NCI-H82 (cell line): ENCODE results near the gene FSTL4.

Experiments
- DNase-seq: peaks from one replicate; lab custom pipeline; 2025; lab: John Stamatoyannopoulos, UW

The FSTL4 gene

DNA sequence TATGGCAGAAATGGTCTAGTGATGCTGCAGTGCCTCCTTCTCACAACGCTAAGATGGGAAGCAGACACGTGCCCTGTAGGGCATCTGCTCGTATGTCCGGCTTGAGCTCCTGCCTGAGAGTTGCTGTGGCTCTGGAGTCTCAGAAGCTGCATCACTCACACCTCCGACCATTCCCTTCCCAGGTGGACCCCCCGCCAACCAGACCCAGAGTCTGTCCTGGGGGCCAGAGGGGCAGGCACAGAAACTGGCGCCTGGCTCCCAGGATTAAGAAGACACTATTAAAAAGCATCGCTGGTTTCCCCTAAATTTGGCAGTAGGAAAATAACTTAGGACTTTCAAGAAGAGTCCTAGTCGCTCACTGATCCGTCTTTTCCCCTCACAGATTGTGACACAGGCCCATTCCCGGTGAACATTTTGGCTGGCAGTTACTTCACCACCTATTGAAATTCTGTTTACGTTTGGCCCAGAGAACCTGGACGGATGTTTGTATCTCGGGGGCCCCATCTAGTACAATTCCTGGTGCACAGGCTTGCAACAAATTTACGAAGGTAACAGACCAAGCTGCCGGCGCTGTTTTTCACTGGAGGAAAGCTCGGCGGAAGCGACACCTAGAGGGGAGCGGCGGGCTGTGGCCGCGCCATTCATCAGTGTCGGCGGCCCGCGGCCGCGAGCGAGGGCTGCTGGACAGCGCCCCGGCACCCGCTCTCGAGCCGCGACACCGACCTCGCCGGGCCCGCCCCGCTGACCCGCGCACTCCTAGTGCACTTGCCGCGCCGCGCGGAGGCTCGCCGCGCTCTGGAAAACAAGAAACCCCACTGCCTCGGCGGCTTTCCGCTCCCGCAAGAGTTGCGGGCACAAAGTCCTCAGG lies 1.6 kb downstream of the FSTL4 start:
- DNase-seq = no peak

DNA sequence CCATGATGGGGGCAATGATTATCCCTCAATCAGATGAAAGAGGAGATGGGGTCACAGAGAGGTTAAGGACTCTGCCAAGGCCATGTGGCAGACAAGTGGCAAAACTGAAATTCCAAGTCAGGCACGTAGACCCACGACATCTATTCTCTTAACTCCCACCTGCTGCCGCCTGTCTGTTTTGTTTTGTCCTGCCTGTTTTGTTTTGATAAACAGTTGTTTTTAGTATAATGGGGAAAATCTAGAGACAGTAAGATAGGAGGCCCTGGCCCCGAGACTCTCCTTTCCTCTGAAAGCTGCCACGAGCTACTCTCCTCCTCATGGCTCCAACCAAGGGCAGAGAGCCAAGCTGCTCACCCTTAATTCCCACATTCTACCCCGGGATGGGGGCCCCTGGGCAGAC lies 4.9 kb downstream of the FSTL4 start:
- peak; percentile 23 for DNase-seq

DNA sequence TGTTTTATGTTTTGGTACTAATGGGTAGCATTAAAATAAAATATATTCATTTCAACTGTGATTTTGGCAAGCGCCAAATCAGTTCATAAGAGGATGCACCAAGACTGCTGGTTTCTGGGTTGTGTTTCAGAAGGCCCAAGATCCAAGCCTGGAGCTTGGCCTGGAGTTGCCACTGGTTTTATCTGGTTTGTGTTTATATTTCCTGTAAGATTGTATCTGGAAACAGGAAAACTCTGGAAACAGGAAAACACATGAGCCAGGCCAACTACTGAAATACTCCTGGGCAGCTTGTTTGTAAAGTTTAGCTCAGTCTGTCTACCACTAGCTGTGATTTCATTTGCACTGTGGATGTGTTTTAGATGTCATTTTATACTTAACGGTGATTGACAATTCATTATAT lies 5.5 kb downstream of the FSTL4 start:
- DNase-seq = no peak

DNA sequence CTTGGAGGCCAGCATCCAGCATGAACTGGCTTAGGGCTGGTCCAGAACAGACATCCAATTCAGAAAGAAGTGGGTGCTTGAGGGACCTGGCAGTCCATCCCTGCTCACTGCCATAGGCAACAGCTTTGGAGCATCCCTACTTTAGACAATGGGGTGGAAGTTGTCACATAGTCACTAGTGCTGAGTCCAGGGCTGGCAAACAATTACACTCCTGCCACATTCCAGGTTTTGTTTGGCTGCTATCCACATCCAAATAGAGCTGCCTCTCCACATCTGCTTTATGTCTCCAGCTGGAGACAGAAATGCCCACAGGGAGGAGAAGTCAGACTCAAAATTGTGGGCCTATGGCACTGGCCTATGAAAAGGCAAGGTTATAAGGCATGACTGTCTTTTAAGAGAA lies 7.0 kb downstream of the FSTL4 start:
- DNase-seq = no peak

DNA sequence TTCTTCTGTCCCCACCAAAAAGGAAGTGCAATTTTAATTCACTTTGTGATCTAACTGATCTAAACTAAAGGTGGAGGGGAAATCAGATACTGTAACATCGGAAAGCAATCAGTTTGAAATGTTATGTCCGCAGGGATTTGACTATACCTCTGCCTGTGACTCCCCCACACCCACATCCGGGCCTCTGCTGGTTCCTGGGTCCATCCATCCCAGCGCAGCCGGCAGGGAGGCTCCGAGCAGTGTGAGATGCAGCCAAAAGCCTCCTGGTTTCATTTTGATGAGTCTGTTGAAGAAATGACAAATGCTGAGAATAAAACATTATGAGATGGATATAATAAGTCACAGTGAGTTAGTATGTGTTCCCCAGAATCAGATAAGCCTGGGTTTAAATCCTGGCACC lies 8.6 kb downstream of the FSTL4 start:
- DNase-seq = no peak

DNA sequence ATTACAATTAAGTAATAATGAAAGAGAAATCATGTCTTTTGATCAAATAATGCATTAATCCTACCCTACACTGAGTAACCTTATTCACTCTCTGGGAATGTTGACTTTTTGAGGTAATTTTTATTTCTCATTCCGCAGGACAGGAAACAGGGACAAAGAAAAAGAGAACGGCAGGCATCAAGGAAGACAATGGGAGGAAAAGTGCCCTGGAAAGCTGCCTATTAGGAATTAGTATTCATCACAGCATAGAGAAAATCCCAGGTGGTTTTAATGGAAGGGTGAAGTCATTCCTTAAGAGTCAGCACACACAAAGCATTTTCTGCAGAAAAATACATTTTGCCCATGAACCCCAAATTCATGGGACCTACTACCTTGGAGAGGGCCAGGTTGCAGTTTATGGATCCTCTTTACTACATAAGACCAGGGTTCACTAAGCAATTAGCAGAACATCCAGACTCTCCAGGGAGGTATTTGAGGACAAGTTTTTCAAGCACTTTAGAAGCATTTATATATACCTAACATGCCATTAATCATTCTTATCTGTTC lies 9.4 kb downstream of the FSTL4 start:
- no peak for DNase-seq

DNA sequence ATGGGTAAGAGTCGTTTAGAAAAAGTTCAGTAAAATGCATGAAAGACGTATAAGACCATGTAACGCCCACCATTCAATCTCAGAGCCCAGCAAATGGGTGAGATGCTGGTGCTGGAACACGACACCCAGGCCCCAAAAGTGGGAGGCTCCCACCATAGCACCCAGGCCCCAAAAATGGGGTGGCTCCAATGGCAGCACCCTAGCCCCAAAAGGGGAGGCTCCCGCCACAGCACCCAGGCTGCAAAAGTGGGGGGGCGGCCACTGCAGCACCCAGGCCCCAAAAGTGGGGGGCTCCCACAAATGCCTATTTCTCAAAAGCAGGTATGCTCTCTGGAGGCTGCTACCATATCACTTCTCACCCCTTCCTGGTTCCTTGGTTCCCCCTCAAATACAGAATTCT lies 12.7 kb downstream of the FSTL4 start:
- DNase-seq = no peak

DNA sequence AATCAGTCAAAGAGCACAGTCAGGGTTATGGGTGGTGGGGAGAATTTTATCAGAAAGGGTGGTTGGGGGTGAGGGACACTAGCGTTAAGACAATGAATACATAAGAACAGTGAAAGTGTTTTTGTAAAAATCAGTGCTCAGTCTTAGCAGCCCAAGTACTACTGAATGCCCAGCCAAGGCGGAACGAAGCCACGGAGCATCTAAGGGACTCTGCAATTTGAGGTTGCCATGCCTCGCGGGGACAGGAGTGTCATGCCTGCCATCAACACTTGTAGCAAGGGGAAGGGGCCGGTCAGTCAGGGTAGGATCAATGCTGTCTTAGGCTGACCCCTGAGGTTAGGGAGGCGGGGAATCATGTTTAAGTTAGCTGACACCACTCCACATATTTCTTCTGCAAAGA lies 13.3 kb downstream of the FSTL4 start:
- no peak for DNase-seq

DNA sequence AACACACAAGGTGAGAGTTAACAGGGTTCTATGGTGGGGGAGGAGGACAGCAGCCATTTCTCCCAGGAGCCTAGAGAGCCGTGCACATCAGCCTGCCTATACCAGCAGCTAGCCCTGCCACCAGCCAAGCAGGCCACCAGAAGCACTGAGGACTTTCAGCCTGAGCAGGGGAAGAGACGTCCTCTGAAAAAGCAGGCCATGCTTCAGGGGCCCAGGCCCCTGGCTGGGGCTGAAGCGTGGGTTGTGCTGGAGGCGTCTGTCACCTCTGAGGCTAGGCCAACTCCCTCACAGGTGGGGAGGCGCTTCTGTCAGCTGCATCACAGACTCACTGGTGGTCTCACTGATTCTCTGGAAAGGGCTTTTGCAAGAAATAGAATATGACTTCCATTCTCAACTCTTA lies 16.3 kb downstream of the FSTL4 start:
- no peak for DNase-seq

DNA sequence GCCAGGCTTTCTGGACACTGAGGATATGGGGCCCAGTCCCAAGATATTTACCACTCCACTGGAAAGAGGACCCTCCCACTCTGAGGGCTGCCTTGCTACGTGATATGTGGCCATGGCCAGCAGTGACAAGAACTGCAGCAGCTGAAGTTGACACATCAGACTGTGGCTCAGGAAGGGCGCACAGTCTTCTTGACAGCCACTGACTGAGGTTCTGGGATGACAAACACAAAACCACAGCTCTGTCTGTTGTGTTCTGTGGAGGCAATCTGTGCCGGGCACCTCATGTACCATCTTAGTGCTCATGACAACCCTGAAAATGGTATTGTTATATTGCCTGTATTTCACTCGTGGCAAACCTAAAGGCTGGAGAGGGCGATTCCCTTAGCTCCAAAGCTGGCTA lies 16.9 kb downstream of the FSTL4 start:
- no peak for DNase-seq

DNA sequence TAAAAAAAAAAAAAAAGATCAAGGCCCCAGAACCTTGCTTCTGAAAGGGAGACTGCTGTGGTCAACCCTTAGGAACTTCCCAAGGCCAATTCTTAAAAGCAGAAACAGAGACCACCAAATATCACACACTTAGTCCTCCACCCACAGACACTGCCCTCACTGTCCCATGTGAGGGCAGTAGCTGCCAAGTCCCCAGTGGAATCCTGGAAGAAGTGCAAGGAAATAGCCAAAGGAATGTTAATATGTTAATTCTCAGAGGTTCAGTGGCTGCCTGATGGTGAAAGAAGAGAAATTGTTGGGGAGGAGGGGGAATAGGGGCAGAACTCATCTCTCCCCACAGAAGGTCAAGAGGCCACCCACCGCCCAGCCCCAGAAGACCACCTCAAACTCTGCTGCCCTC lies 23.1 kb downstream of the FSTL4 start:
- no peak for DNase-seq

DNA sequence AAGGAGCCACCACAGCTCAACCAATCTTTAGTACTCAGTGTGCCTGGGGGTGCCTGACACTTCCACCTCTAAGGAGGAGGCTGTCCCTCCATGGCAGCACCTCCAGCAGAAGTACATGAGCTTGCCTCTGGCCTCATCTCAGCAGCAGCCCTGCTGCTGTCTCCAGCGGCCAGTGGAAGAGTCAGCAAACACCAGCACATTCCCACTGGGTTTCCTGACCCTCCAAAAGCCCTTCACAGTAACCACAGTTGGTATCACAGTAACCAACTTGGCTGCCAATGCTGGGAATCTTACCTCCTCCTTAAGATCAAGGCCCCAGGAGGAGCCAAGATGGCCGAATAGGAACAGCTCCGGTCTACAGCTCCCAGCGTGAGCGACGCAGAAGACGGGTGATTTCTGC lies 29.4 kb downstream of the FSTL4 start:
- DNase-seq = no peak

DNA sequence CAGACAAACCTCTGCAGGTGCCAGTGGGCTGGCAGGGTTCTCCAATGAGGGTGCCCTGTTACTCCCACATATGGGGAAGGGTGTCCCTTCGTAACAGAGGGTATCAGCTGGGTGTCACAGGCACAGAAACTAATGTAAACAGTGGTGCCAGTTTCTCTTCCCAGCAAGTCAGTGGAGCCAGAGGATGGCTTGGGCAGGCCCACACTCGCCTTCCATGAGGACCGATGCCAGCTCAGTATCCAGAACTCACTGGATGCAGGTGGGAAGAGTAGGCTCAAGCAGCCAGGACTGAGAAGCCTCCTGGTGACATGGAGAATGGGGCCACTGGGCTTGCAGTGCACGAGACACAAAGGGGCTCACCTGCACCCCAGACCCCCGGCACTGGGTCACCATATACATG lies 30.4 kb downstream of the FSTL4 start:
- DNase-seq = no peak

DNA sequence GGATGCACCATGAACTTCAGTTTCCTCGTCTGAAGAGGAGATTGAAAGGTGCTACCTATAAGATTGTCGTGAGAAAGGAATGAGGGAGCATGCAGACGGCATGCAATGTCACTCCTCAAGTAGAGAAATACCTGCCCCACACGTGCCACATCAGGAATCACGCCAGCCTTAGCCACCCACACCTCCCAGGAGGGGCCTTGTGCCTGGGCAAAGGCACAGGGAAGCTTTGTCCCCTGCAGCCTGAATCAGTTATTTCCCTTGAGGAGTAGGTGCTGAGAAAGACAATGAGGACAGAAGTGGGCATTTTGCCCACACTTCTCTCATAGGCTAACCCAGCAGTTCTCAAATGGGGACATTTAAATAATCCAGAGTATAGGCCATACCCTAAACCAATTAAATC lies 31.0 kb downstream of the FSTL4 start:
- DNase-seq = no peak

DNA sequence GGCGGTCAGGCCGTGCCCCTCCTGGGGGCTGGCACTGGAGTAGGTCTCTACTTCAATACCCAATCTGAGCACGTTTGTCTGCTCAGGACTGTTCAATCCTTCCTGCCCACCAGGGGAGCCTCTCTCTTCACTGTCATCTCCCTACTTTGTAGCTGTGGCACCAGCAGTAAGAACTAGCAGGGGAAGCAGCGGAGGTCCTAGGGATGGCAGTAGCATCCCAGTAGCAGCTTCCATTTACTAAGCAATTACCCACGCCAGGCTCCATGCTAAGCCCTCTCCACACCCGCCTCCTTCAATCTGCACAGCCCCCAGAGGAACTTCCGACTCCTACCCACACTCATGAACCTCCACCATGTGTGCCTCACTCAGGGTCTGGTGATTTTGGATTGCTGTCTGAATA lies 31.7 kb downstream of the FSTL4 start:
- no peak for DNase-seq

DNA sequence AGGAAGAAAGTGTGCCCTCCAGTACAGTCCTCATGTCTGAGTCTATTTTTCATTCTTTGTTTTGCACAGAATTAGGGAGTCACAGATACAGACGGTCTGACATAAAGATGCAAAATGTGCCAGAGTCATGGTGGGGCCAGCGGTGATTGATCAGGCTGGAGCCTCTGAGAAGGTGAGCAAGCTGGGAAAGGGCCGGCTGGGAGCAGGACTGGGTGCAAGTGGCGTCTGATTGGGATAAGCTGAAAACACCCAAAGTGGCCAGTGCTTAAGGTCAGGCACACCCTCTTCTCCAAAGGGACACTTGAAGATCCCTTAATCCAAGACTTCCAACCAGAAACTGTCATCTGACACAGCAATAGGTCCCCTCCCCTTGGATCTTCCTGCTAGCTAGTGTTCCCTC lies 32.6 kb downstream of the FSTL4 start:
- no peak for DNase-seq

DNA sequence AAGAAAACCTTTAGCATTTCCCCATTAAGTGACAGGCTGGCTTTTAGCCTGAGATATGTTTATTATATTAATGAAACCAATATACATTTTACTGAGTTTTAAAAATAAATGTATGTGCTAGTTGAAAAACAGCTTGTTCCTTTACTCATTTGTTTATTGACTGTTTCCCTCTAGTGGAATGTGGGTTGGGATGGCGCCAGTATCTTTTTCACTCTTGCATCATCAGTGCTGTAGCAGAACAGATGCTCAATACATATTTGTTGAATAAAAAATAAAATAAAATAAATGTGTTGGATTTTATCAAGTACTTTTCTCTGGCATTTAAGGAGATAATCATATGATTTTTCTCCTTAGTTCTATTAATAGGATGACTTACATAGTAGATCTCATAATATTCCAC lies 43.0 kb downstream of the FSTL4 start:
- no peak for DNase-seq

DNA sequence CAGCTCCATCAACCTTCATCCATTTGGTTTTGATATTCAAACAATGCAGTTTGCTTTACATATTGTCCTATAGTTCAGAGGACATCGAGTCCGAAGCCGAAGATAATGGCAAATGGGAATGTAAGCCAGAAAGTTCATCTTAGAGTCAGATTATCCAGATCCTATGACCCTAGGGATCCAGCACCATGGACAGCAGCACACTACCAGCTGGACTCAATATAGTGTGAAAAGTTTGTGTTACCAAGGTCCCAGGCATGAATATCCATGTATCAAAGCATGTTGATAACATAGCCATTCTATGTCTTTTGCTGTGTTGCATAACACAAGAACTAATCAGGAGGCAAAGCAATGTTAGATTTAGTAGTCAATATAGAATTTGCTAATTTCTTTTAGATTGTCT lies 46.3 kb downstream of the FSTL4 start:
- DNase-seq = no peak

DNA sequence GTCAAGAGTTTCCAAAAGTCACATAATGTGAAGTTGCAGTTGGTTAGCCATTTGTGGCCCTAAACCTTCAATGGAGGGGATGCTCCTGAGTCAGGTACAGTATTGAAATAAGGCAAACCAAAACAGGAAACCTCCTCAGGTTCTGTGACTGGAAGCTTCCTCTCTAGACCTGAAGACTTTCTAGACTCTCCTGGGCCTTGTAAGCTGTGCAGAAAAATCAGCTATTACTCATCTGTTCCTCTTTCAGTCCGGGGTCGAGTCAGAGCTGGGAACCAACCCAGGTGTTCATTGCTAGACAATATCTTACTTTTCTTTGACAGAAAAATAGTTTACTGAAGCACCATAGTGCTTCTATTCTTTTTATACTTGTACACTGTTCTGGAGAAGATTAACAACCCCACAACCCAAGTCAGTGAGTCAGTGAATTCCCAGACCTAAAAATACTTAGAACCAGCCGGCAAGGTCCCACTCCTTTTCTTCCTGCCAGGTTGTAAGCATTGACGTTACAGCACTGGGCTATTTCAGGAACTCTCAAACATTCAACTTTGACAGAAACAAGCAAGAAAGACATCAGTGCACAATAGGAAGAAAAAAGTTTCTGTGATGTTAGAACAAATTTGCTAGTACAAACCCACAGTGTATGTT lies 47.3 kb downstream of the FSTL4 start:
- no peak for DNase-seq

DNA sequence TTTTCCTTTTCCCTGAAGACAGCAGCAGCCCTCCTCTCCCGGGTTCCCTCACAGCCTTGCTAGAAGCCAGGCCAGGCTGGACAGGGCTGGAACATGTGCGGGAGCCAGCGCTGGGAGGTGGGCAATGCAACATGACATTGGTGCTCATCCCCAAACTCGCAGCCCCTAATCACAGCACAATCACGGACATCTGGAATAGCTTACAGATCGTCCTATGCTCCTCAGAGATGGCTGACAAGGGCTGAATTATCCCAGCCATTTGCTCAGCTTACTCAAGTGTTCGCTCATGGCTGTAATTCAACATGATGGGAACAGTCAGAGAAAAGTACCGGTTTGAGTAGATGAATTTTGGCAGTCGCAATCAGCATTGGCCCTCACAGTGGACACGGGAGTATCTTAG lies 49.8 kb downstream of the FSTL4 start:
- no peak for DNase-seq

DNA sequence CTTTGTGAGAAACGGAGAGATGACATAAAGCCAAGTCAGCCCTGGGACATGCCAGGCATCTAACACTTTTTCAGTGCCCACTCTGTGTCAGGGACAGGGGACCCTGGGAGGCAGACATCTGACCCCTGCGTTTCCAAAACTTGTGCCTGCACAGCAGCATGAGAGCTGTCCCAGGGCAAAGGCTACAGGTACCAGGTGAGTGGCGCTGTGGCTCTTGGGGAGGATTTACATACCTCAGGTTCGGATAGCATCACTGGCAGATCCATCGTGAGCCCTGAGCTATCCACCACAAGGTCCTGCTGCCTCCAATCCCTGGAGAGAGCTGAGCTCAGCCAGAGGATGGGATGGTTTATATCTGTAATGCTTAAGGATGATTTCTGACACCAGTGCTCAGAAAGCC lies 52.4 kb downstream of the FSTL4 start:
- DNase-seq = no peak

DNA sequence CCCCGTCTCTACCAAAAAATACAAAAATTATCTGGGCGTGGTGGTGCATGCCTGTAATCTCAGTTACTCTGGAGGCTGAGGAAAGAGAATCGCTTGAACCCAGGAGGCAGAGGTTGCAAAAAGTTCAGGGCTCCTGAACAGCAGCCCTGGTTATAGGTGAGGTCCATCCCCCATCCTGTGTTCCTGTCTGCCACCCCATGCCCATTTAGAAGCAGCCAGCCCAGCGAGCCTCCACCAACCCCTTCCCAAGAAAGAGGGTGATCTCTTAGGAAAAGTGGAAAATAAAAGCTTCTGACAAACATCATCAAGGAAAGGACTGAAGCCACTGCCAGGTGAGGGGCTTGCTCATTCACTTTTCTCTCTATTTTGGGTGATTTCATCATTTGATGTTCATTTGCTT lies 55.8 kb downstream of the FSTL4 start:
- no peak for DNase-seq

DNA sequence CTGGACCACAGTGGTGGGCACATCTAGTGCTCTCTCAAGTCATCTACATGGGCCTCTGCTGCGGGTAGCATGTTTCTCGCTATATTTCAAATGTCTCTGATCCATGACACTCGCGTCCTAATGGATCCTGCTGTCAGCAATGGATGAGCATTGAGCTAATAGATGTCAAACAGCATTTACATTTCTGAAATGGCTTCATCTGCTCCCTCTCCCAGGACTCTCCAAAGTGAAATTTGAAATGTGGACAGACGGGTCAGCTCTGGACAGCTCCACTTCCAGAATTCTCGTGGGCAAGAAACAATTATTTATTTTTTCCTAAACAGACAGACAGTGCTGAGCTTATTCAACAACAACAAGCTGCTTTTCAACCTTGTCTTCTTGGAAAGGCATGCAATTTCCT lies 58.1 kb downstream of the FSTL4 start:
- no peak for DNase-seq
